GM12878 (cell line): Measurements from ENCODE around the gene PC. TPM values are rescaled to one million over a fixed set of nuclear protein-coding genes. Genes with fewer than 3 reads are reported as not detected.

ENCODE experiments used
- ATAC-seq: fragments of 200-7000 bp; cut with Tn5 transposase; 3 replicates; pipeline ENCODE4 v1.9.1; 2020; ENCODE audit warnings: mild to moderate bottlenecking, moderate library complexity
- BruUV-seq: library from RNA; stranded (reverse); fragments of 400-500 nt; replicated peaks from 2 replicates; lab custom pipeline; 2021; lab: Mats Ljungman, UMichigan
- CTCF ChIA-PET: fragments of 300-600 bp; sonication (Branson Sonifier 250); formaldehyde crosslinking; extraction: SDS; loops from one replicate; lab custom pipeline; 2021; ENCODE audit warnings: inconsistent platforms; lab: Yijun Ruan, JAX
- POLR2A ChIA-PET: fragments of 350-600 bp; formaldehyde crosslinking; extraction: SDS; loops from one replicate; lab custom pipeline; 2021; ENCODE audit warnings: inconsistent platforms; lab: Charles Lee
- RAD21 ChIA-PET: fragments of 300-600 bp; sonication (Branson Sonifier 250); formaldehyde crosslinking; loops from one replicate; lab custom pipeline; 2023; ENCODE audit warnings: antibody characterized with exemption; ENCODE audit not compliant: unreplicated experiment; lab: Charles Lee
- SMC1A ChIA-PET: fragments of 300-600 bp; sonication (Branson Sonifier 250); formaldehyde crosslinking; loops from one replicate; lab custom pipeline; 2023; ENCODE audit not compliant: unreplicated experiment, uncharacterized antibody; lab: Charles Lee
- DNase-seq: peaks from one replicate; pipeline ENCODE4 v3.0.0-alpha.2; 2011; ENCODE audit warnings: low read depth, low spot score
- FAIRE-seq: peaks from 3 replicates; lab custom pipeline; 2011; peaks lifted over from hg19 to GRCh38; lab: Jason Lieb, UNC
- H2AFZ ChIP-seq: 2 replicates; pipeline ENCODE4 v1.6.0; 2011; ENCODE audit warnings: low read depth, low read length, control low read depth; ENCODE audit not compliant: control insufficient read depth
- H3K27ac ChIP-seq: 2 replicates; pipeline ENCODE4 v1.5.1; 2011; ENCODE audit warnings: control low read depth; ENCODE audit not compliant: control insufficient read depth, insufficient read depth
- H3K27me3 ChIP-seq, 2 experiments: replicated peaks in 1 of 2; 2 replicates each; pipeline versions ENCODE4 v1.6.0 to v1.6.1; 2011; ENCODE audit warnings: low read length in 1 of 2; ENCODE audit not compliant: control insufficient read depth in 2 of 2, insufficient read depth in 2 of 2
- H3K36me3 ChIP-seq, 2 experiments: 2 replicates each; pipeline ENCODE4 v1.5.1; 2011; ENCODE audit warnings: low read length in 1 of 2; ENCODE audit not compliant: control insufficient read depth in 2 of 2, insufficient read depth in 2 of 2
- H3K4me1 ChIP-seq: 2 replicates; pipeline ENCODE4 v1.6.1; 2011; ENCODE audit warnings: mild to moderate bottlenecking, low read length, moderate library complexity, mixed read lengths; ENCODE audit not compliant: control insufficient read depth, insufficient read depth
- H3K4me2 ChIP-seq: 2 replicates; pipeline ENCODE4 v1.6.0; 2011; ENCODE audit warnings: control low read depth; ENCODE audit not compliant: control insufficient read depth, insufficient read depth
- H3K4me3 ChIP-seq: fragments of 200-600 bp; sonication (generic); 2 replicates; pipeline ENCODE4 v1.5.1; 2016
- H3K79me2 ChIP-seq: 2 replicates; pipeline ENCODE4 v1.6.0; 2011; ENCODE audit warnings: low read length; ENCODE audit not compliant: control insufficient read depth, insufficient read depth
- H3K9ac ChIP-seq: 2 replicates; pipeline ENCODE4 v1.8.0; 2011; ENCODE audit warnings: low read length, control low read depth, mixed read lengths; ENCODE audit not compliant: control insufficient read depth, insufficient read depth
- H3K9me3 ChIP-seq: replicated peaks from 3 replicates; pipeline ENCODE4 v1.5.1; 2011; ENCODE audit warnings: mild to moderate bottlenecking, low read length; ENCODE audit not compliant: control insufficient read depth, insufficient read depth
- H4K20me1 ChIP-seq: 2 replicates; pipeline ENCODE4 v1.6.0; 2011; ENCODE audit not compliant: control insufficient read depth, insufficient read depth
- ATF3 ChIP-seq: IDR thresholded peaks from 2 replicates; pipeline ENCODE4 v1.6.1; 2011; ENCODE audit warnings: low read depth, mild to moderate bottlenecking, low read length, moderate library complexity, borderline replicate concordance; ENCODE audit errors: extremely low read depth
- BACH1 ChIP-seq: fragments of 450-650 bp; IDR thresholded peaks from 2 replicates; pipeline ENCODE4 v1.6.1; 2017; ENCODE audit warnings: mild to moderate bottlenecking, borderline replicate concordance
- BCL11A ChIP-seq: IDR thresholded peaks from 2 replicates; pipeline ENCODE4 v1.6.1; 2011; ENCODE audit warnings: low read depth, low read length
- FOXK2 ChIP-seq: fragments of 450-650 bp; IDR thresholded peaks from 2 replicates; pipeline ENCODE4 v1.6.1; 2017; ENCODE audit warnings: mild to moderate bottlenecking, moderate library complexity
- HDAC2 ChIP-seq: fragments of 200-600 bp; sonication (generic); IDR thresholded peaks from 2 replicates; pipeline ENCODE4 v1.6.1; 2017
- HDGF ChIP-seq: fragments of 450-650 bp; IDR thresholded peaks from 2 replicates; pipeline ENCODE4 v1.6.1; 2016; ENCODE audit warnings: antibody characterized with exemption
- JUNB ChIP-seq: IDR thresholded peaks from 2 replicates; pipeline ENCODE4 v1.6.1; 2016; ENCODE audit warnings: antibody characterized with exemption, mild to moderate bottlenecking
- KAT2A ChIP-seq: conservative IDR thresholded peaks from 2 replicates; pipeline ENCODE4 v1.6.1; 2011; ENCODE audit warnings: low read depth, low read length; ENCODE audit not compliant: control insufficient read depth
- NR2F1 ChIP-seq: fragments of 450-650 bp; conservative IDR thresholded peaks from 2 replicates; pipeline ENCODE4 v1.6.1; 2017; ENCODE audit warnings: mild to moderate bottlenecking
- RBBP5 ChIP-seq: fragments of 200-600 bp; sonication (generic); conservative IDR thresholded peaks from 2 replicates; pipeline ENCODE4 v1.6.1; 2016
- SIN3A ChIP-seq: IDR thresholded peaks from 2 replicates; pipeline ENCODE4 v1.6.1; 2012; ENCODE audit warnings: low read depth, low read length, improper control_type of control experiment
- STAT3 ChIP-seq: IDR thresholded peaks from 2 replicates; pipeline ENCODE4 v1.6.1; 2011; ENCODE audit warnings: low read depth, low read length, improper control_type of control experiment
- ZZZ3 ChIP-seq: IDR thresholded peaks from 2 replicates; pipeline ENCODE4 v1.6.1; 2011; ENCODE audit warnings: low read depth; ENCODE audit not compliant: control insufficient read depth, insufficient read length
- WGBS: methylation state at CpG from one replicate; pipeline ENCODE4 v1.1.6; 2016; ENCODE audit warnings: low lambda C conversion rate; ENCODE audit not compliant: insufficient replicate concordance, insufficient coverage; ENCODE audit errors: missing lambda C conversion rate; 5-methylcytosine and 5-hydroxymethylcytosine counted together
- in situ Hi-C: fragments of 300-500 bp; cut with MboI; formaldehyde crosslinking; loops from 9 replicates; pipeline ENCODE4 v1.14.3; 2018; ENCODE audit warnings: mixed read lengths
- intact Hi-C: fragments of 100-400 bp; cut with micrococcal nuclease; formaldehyde crosslinking; loops from one replicate; pipeline ENCODE4 v1.14.2; 2022; ENCODE audit not compliant: unreplicated experiment
- polyA plus RNA-seq, 11 experiments: library from polyadenylated mRNA; depleted of rRNA in 4 of 11; unstranded in 6 of 11; stranded (reverse) in 5 of 11; fragments of >200 nt; fragmentation: Nextera tagmentation in 4 of 11; fragmentation: Illumina TruSeq in 1 of 11; extraction: Ambion mirVana in 4 of 11; extraction: Trizol in 1 of 11; gene quantifications; 1 replicate in 1 of 11; 2 replicates in 10 of 11; pipeline versions ENCODE4 v1.2.1 to v1.2.3, GENCODE V29; 2011 to 2016; ENCODE audit warnings: inconsistent platforms in 2 of 11, missing spikeins in 2 of 11, low read depth in 1 of 11
- total RNA-seq, 4 experiments: library from RNA; depleted of rRNA in 3 of 4; stranded (reverse); fragments of >200 nt in 3 of 4; fragmentation: Illumina TruSeq in 1 of 4; extraction: Trizol in 1 of 4; gene quantifications; 2 replicates each; pipeline versions ENCODE4 v1.2.1 to v1.2.3, GENCODE V29; 2013 to 2021
- TF ChIP-seq, protein P1 (sequence below): fragments of 450-650 bp; formaldehyde crosslinking; IDR thresholded peaks from 2 replicates; pipeline ENCODE4 v1.4.0; 2022; ENCODE audit warnings: mild to moderate bottlenecking, moderate library complexity
- TF ChIP-seq, protein P2 (sequence below): IDR thresholded peaks from 2 replicates; pipeline ENCODE4 v1.6.1; 2012; ENCODE audit warnings: low read depth, low read length, improper control_type of control experiment

Gene PC
- total and polyA plus RNA-seq, 10 of the 15 experiments (the other 5 are each of a cell fraction or from before 2014, with no cell fraction given), result 0.22 to 10.3 (median 4.5) TPM

- SMC1A ChIA-PET, result no interaction called here
- DNase-seq (no peak), FAIRE-seq (no peak), ATAC-seq (no peak)
- H3K36me3 ChIP-seq, result no peaks in the 10 kb centered on the region
- POLR2A ChIA-PET, result no interaction called here
- no peak for TF ChIP-seq ATF3
- no peak overlapping the region for H2AFZ ChIP-seq
- no peaks in the 10 kb centered on the region; the same call in 2 of the 3 replicates for H3K9me3 ChIP-seq
- CTCF ChIA-PET, result no interaction called here
- no TSS peak for BruUV-seq
- no peaks in the 10 kb centered on the region for H3K79me2 ChIP-seq
- H3K27ac ChIP-seq, result no peak overlapping the region
- RAD21 ChIA-PET, result no interaction called here
- H4K20me1 ChIP-seq, result no peaks in the 10 kb centered on the region
- no peak overlapping the region for H3K9ac ChIP-seq
- H3K27me3 ChIP-seq, result no peaks in the 10 kb centered on the region; a peak in 1 of 4 replicates
- WGBS, result 47% methylated on average over 8 of the region's 8 CpGs
- in situ Hi-C loops, result no loop called here
- H3K4me1 ChIP-seq, result no peaks in the 10 kb centered on the region
- no peak overlapping the region for H3K4me2 ChIP-seq
- intact Hi-C loops, result no loop called here
- H3K4me3 ChIP-seq, result no peak overlapping the region
These were observed 15.9 kb upstream of the PC start for GRCh38 chr11:66973956-66974580.

DNA sequence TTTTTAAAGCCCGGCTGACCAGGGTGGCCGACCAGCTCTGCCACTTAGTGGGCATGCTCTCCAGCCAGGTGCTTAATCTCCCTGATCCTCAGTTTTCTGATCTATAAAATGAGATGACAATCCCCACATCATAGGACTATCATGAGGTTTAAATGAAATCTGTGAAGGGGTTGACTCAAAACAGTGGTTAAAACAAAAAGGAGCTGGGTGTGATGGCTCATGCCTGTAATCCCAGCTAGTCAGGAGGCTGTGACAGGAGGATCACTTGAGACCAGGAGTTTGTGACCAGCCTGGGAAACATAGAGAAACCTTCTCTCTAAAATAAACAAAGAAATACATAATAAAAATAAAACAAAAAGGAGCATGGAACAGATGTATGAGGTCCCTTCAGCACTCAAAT is 13.3 kb upstream of the PC start:
- Histone ChIP-seq H3K27me3 (no peaks in the 10 kb centered on the region; a peak in 1 of 4 replicates), H3K4me2 (no peak overlapping the region), H3K27ac (no peak overlapping the region), H2AFZ (no peak overlapping the region), H3K9ac (no peak overlapping the region), H3K79me2 (no peaks in the 10 kb centered on the region), H4K20me1 (no peaks in the 10 kb centered on the region), H3K4me3 (no peak overlapping the region), H3K36me3 (no peaks in the 10 kb centered on the region), H3K4me1 (no peaks in the 10 kb centered on the region), H3K9me3 (no peaks in the 10 kb centered on the region)
- ChIA-PET POLR2A (no interaction called here), SMC1A (no interaction called here), CTCF (interaction anchor here (1.1 kb wide), 1 partner anchor 8 kb away, joined by 3 read pairs; no protein-coding TSS in a partner anchor), RAD21 (no interaction called here)
- BruUV-seq, result no TSS peak
- intact Hi-C loops, result no loop called here
- 62% methylated on average over 2 of the region's 2 CpGs for WGBS
- DNase-seq, result no peak
- no peak for ATAC-seq
- in situ Hi-C loops, result no loop called here
- peak; percentile 31 for FAIRE-seq
- no peak for TF ChIP-seq HDAC2
- no peak for TF ChIP-seq BCL11A
- TF ChIP-seq RBBP5, result no peak
- TF ChIP-seq, protein P1, sequence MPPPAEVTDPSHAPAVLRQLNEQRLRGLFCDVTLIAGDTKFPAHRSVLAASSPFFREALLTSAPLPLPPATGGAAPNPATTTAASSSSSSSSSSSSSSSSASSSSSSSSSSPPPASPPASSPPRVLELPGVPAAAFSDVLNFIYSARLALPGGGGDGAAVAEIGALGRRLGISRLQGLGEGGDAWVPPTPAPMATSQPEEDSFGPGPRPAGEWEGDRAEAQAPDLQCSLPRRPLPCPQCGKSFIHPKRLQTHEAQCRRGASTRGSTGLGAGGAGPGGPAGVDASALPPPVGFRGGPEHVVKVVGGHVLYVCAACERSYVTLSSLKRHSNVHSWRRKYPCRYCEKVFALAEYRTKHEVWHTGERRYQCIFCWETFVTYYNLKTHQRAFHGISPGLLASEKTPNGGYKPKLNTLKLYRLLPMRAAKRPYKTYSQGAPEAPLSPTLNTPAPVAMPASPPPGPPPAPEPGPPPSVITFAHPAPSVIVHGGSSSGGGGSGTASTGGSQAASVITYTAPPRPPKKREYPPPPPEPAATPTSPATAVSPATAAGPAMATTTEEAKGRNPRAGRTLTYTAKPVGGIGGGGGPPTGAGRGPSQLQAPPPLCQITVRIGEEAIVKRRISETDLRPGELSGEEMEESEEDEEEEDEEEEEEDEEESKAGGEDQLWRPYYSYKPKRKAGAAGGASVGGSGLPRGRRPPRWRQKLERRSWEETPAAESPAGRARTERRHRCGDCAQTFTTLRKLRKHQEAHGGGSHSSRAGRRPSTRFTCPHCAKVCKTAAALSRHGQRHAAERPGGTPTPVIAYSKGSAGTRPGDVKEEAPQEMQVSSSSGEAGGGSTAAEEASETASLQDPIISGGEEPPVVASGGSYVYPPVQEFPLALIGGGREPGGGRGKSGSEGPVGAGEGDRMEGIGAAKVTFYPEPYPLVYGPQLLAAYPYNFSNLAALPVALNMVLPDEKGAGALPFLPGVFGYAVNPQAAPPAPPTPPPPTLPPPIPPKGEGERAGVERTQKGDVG (CRISPR knock-in tag), result no peak
- no peak for TF ChIP-seq KAT2A
- no peak for TF ChIP-seq HDGF
- TF ChIP-seq ZZZ3, result no peak
- no peak for TF ChIP-seq JUNB
- no peak for TF ChIP-seq BACH1
- TF ChIP-seq, protein P2, sequence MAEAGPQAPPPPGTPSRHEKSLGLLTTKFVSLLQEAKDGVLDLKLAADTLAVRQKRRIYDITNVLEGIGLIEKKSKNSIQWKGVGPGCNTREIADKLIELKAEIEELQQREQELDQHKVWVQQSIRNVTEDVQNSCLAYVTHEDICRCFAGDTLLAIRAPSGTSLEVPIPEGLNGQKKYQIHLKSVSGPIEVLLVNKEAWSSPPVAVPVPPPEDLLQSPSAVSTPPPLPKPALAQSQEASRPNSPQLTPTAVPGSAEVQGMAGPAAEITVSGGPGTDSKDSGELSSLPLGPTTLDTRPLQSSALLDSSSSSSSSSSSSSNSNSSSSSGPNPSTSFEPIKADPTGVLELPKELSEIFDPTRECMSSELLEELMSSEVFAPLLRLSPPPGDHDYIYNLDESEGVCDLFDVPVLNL, result no peak
- TF ChIP-seq STAT3, result no peak
- no peak for TF ChIP-seq SIN3A
- no peak for TF ChIP-seq NR2F1
- TF ChIP-seq FOXK2, result no peak
